Esophagus muscularis mucosa (tissue), 3 donors: ENCODE measurements around the gene OR51B2.

Experiments used
- POLR2A ChIP-seq: fragments of 450-650 bp; IDR thresholded peaks from one replicate; pipeline ENCODE4 v1.6.1; 2017; ENCODE audit warnings: antibody characterized with exemption, moderate library complexity, mild to moderate bottlenecking, low read depth
- TF ChIP-seq, protein P1 (sequence below), 3 experiments: fragments of 200-600 bp in 2 of 3; fragments of 450-650 bp in 1 of 3; sonication (generic) in 2 of 3; IDR thresholded peaks; one replicate each; pipeline ENCODE4 v1.5.1; 2017 to 2019; ENCODE audit warnings: antibody characterized with exemption in 3 of 3, mild to moderate bottlenecking in 2 of 3, moderate library complexity in 1 of 3

DNA sequence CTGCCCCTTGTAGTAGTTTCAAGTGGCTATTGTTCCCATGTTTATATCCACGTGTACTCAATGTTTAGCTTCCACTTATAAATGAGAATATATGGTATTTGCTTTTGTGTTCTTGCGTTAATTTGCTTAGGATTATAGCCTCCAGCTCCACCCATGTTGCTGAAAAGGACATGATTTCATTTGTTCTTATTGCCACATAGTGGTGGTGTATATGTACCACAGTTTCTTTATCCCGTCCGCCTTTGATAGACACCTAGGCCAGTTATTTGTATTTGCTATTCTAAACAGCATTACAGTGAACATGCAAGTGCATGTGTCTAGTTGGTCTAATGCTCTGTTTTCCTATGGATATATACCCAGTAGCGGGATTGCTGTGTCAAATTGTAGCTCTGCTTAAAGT lies 6.8 kb downstream of the OR51B2 start:
- TF ChIP-seq, protein P1, sequence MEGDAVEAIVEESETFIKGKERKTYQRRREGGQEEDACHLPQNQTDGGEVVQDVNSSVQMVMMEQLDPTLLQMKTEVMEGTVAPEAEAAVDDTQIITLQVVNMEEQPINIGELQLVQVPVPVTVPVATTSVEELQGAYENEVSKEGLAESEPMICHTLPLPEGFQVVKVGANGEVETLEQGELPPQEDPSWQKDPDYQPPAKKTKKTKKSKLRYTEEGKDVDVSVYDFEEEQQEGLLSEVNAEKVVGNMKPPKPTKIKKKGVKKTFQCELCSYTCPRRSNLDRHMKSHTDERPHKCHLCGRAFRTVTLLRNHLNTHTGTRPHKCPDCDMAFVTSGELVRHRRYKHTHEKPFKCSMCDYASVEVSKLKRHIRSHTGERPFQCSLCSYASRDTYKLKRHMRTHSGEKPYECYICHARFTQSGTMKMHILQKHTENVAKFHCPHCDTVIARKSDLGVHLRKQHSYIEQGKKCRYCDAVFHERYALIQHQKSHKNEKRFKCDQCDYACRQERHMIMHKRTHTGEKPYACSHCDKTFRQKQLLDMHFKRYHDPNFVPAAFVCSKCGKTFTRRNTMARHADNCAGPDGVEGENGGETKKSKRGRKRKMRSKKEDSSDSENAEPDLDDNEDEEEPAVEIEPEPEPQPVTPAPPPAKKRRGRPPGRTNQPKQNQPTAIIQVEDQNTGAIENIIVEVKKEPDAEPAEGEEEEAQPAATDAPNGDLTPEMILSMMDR (IDR thresholded peaks at IDR 0.05), result no peak
- TF ChIP-seq POLR2A, result no peak
